ENCODE results near the gene AGBL1. TPM values are rescaled to one million over a fixed set of nuclear protein-coding genes. Genes with fewer than 3 reads are reported as not detected.

The AGBL1 gene
- polyA plus RNA-seq, 1 experiment, result not detected

GRCh38 chr15:86654501-86654900, 574.8 kb downstream of the AGBL1 start:
- H3K27me3 ChIP-seq (ENCODE audit: control insufficient read depth, insufficient read depth, low read length), result no peaks in the 10 kb centered on the region
- ChIA-PET CTCF (no interaction called here), POLR2A (no interaction called here)
- DNase-seq (ENCODE audit: low read depth, low spot score), result no peak
- H3K4me3 ChIP-seq (ENCODE audit: low read depth, low read length), result no peak overlapping the region
- H3K27ac ChIP-seq (ENCODE audit: low read depth, low read length), result no peak overlapping the region
- H3K9me3 ChIP-seq (ENCODE audit: control insufficient read depth, insufficient read depth, low read length), result 0 out of 2 replicates have a peak, but pooled peaks cover 2% of the 10 kb centered on the region
- TF ChIP-seq, protein P1, sequence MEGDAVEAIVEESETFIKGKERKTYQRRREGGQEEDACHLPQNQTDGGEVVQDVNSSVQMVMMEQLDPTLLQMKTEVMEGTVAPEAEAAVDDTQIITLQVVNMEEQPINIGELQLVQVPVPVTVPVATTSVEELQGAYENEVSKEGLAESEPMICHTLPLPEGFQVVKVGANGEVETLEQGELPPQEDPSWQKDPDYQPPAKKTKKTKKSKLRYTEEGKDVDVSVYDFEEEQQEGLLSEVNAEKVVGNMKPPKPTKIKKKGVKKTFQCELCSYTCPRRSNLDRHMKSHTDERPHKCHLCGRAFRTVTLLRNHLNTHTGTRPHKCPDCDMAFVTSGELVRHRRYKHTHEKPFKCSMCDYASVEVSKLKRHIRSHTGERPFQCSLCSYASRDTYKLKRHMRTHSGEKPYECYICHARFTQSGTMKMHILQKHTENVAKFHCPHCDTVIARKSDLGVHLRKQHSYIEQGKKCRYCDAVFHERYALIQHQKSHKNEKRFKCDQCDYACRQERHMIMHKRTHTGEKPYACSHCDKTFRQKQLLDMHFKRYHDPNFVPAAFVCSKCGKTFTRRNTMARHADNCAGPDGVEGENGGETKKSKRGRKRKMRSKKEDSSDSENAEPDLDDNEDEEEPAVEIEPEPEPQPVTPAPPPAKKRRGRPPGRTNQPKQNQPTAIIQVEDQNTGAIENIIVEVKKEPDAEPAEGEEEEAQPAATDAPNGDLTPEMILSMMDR (IDR thresholded peaks at IDR 0.05; ENCODE audit: low read depth, low read length), result no peak

DNA sequence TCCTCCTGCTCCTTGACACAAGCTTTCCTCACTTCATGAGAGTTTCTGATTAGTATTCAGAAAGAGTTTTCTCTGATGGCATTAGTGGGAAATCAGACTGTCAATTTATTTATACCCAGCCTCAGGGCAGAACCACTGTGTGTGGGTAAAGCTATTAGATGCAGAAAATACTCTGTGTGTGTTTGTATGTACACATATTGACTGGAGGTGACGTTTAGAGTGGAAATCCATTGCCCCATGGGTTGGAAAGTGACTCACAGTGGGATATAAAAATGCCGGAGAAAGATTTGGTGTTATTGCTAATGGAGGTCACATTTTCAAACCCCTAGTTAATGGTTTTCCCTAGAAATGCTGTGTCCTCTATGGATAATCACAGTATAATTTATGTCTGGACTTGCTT, 577.6 kb downstream of the AGBL1 start:
- CTCF ChIA-PET, result no interaction called here
- peaks cover 2% of the 10 kb centered on the region; the same call in 1 of the 2 replicates for H3K9me3 ChIP-seq (ENCODE audit: control insufficient read depth, insufficient read depth, low read length)
- TF ChIP-seq, protein P1 (IDR thresholded peaks at IDR 0.05; ENCODE audit: low read depth, low read length), result no peak
- no peak overlapping the region for H3K4me3 ChIP-seq (ENCODE audit: low read depth, low read length)
- POLR2A ChIA-PET, result no interaction called here
- no peaks in the 10 kb centered on the region for H3K27me3 ChIP-seq (ENCODE audit: control insufficient read depth, insufficient read depth, low read length)
- no peak overlapping the region for H3K27ac ChIP-seq (ENCODE audit: low read depth, low read length)
- no peak for DNase-seq (ENCODE audit: low read depth, low spot score)

GRCh38 chr15:86659724-86660411, 580.2 kb downstream of the AGBL1 start:
- Histone ChIP-seq H3K27ac (ENCODE audit: low read depth, low read length) (no peak overlapping the region), H3K9me3 (ENCODE audit: control insufficient read depth, insufficient read depth, low read length) (peaks cover 2% of the 10 kb centered on the region; the same call in 1 of the 2 replicates), H3K4me3 (ENCODE audit: low read depth, low read length) (no peak overlapping the region), H3K27me3 (ENCODE audit: control insufficient read depth, insufficient read depth, low read length) (no peaks in the 10 kb centered on the region)
- ChIA-PET CTCF (no interaction called here), POLR2A (no interaction called here)
- TF ChIP-seq, protein P1 (IDR thresholded peaks at IDR 0.05; ENCODE audit: low read depth, low read length), result no peak
- no peak for DNase-seq (ENCODE audit: low read depth, low spot score)

DNA sequence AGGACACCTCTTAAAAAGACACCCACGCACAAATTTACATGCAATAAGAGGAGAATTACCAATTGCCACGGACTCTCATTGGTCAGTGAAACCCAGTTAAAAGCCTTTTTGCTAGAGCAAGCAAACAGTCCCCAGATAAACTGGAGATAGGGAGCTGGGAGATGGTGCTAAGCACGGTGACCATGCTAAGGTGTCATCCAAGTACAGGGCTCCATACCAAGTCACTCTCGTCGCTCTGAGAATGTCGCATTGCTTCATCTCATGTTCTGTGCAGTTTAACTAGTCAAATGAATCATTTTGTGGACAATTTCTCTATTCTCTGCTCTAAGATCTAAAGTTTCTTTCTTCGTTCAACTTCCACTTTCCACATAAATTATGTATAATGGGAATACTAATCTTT, 581.9 kb downstream of the AGBL1 start:
- H3K9me3 ChIP-seq (ENCODE audit: control insufficient read depth, insufficient read depth, low read length), result peaks cover 2% of the 10 kb centered on the region; the same call in 1 of the 2 replicates
- TF ChIP-seq, protein P1 (IDR thresholded peaks at IDR 0.05; ENCODE audit: low read depth, low read length), result no peak
- no peak overlapping the region for H3K4me3 ChIP-seq (ENCODE audit: low read depth, low read length)
- DNase-seq (ENCODE audit: low read depth, low spot score), result no peak
- POLR2A ChIA-PET, result no interaction called here
- H3K27me3 ChIP-seq (ENCODE audit: control insufficient read depth, insufficient read depth, low read length), result no peaks in the 10 kb centered on the region
- CTCF ChIA-PET, result no interaction called here
- H3K27ac ChIP-seq (ENCODE audit: low read depth, low read length), result no peak overlapping the region

DNA sequence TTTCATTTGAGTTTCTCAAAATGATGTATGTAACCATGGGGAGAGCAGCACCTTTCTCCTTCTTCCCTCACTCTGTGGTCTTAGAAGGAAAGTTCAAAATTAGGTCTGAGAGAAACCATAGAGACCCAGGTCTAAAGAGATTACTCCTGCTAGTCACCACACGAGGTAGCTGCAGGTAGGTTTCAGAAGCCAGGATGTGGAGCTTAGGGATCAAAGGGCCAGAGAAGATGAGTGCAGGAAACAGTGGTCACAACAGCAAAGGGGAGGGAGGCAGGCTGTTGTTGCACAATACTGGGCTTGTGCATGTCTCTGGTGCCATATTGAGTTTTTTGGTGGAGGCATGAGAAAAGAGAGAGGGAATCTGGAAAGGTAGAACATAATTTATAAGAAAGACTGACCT, 583.6 kb downstream of the AGBL1 start:
- ChIA-PET CTCF (no interaction called here), POLR2A (no interaction called here)
- TF ChIP-seq, protein P1 (IDR thresholded peaks at IDR 0.05; ENCODE audit: low read depth, low read length), result no peak
- no peak for DNase-seq (ENCODE audit: low read depth, low spot score)
- H3K27ac ChIP-seq (ENCODE audit: low read depth, low read length), result no peak overlapping the region
- no peak overlapping the region for H3K4me3 ChIP-seq (ENCODE audit: low read depth, low read length)
- H3K9me3 ChIP-seq (ENCODE audit: control insufficient read depth, insufficient read depth, low read length), result peaks cover 2% of the 10 kb centered on the region; the same call in 1 of the 2 replicates
- H3K27me3 ChIP-seq (ENCODE audit: control insufficient read depth, insufficient read depth, low read length), result no peaks in the 10 kb centered on the region
